Lung (tissue), 12 donors: ENCODE results near the gene ANKRD44. TPM values are rescaled to one million over a fixed set of nuclear protein-coding genes. Genes with fewer than 3 reads are reported as not detected.

ENCODE experiments used
- ATAC-seq: fragments of 200-7000 bp; cut with Tn5 transposase; one replicate; pipeline ENCODE4 v1.9.1; 2020; ENCODE audit warnings: moderate number of reproducible peaks; ENCODE audit not compliant: insufficient read depth, low FRiP score
- DNase-seq, 3 donors: peaks; one replicate each; pipeline ENCODE4 v3.0.0-alpha.2; 2013 to 2017
- H3K27ac ChIP-seq, 2 donors: one replicate each; pipeline ENCODE4 v1.5.1; 2013; ENCODE audit warnings: mild to moderate bottlenecking in 2 of 2, moderate library complexity in 2 of 2, control low read depth in 1 of 2, inconsistent platforms in 1 of 2, low read depth in 1 of 2, low read length in 1 of 2
- H3K27me3 ChIP-seq, 3 donors: one replicate each; pipeline ENCODE4 v1.5.1; 2013; ENCODE audit warnings: low read length in 2 of 3; ENCODE audit not compliant: control insufficient read depth in 3 of 3, insufficient read depth in 3 of 3
- H3K36me3 ChIP-seq, 4 donors: one replicate each; pipeline ENCODE4 v1.5.1; 2013; ENCODE audit warnings: low read length in 4 of 4, mild to moderate bottlenecking in 1 of 4, moderate library complexity in 1 of 4; ENCODE audit not compliant: control insufficient read depth in 4 of 4, insufficient read depth in 4 of 4
- H3K4me1 ChIP-seq, 5 donors: one replicate each; pipeline ENCODE4 v1.5.1; 2013; ENCODE audit warnings: low read length in 5 of 5, mild to moderate bottlenecking in 2 of 5, moderate library complexity in 1 of 5; ENCODE audit not compliant: control insufficient read depth in 5 of 5, insufficient read depth in 5 of 5
- H3K4me3 ChIP-seq: one replicate; pipeline ENCODE4 v1.5.1; 2013; ENCODE audit warnings: mild to moderate bottlenecking, control low read depth, moderate library complexity
- H3K9ac ChIP-seq, 2 donors: one replicate each; pipeline ENCODE4 v1.5.1; 2013; ENCODE audit warnings: low read length in 2 of 2, control low read depth in 1 of 2; ENCODE audit not compliant: insufficient read depth in 1 of 2
- H3K9me3 ChIP-seq, 4 donors: one replicate each; pipeline ENCODE4 v1.5.1; 2013; ENCODE audit warnings: low read length in 3 of 4, mild to moderate bottlenecking in 1 of 4, moderate library complexity in 1 of 4; ENCODE audit not compliant: control insufficient read depth in 4 of 4, insufficient read depth in 3 of 4
- CTCF ChIP-seq: IDR thresholded peaks from 2 replicates; pipeline ENCODE4 v1.5.1; 2012; ENCODE audit warnings: mild to moderate bottlenecking; ENCODE audit errors: control extremely low read depth, extremely low read depth
- WGBS, 2 donors: extraction: QIAGEN DNeasy Blood & Tissue Kit; methylation state at CpG; one replicate each; pipeline ENCODE4 v1.1.7; 2013; 5-methylcytosine and 5-hydroxymethylcytosine counted together
- polyA plus RNA-seq, 2 donors: library from polyadenylated mRNA; stranded (reverse); fragments of 200-250 nt; gene quantifications; one replicate each; pipeline ENCODE4 v1.2.1, GENCODE V29; 2013
- total RNA-seq, 2 donors: library from RNA; depleted of rRNA in 1 of 2; stranded (reverse); fragments of >200 nt in 1 of 2; gene quantifications; one replicate each; pipeline ENCODE4 v1.2.1, GENCODE V29; 2014 to 2021
- donor health status: control.
- donor health status: control.
- donor health status: Bipolar disorder and iron deficiency.
- donor health status: healthy.
- donor health status: DM: yes; HTN: yes; CAD: no.

Gene ANKRD44
- total and polyA plus RNA-seq, 4 donors = 7.1 to 73.8 (median 20.3) TPM

DNA sequence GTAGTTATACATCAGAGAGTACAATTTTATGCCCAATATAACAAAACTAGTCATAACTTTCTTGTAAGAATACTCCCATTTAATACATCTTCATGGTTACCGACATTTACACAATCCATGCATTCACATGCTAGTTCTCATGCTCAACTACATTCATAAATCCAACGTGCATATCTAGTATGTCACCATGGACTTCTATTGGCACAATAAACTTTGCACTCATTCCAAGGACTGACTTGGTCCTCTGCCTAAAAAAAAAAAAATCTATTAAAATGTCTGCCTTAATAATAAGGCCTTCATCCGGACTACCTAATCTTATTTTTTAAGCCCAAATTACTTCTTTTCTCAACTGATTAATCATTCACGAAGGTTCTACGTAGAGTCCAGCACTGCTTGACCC, 276.3 kb downstream of the ANKRD44 start:
- no peak overlapping the region for H3K27ac ChIP-seq
- H3K4me3 ChIP-seq = no peak overlapping the region
- H3K9me3 ChIP-seq = no peaks in the 10 kb centered on the region
- 85 to 91% methylated on average over 5 of the region's 5 CpGs for WGBS, 2 donors
- no peaks in the 10 kb centered on the region for H3K27me3 ChIP-seq
- no peak overlapping the region for H3K9ac ChIP-seq
- peaks cover 0 to 7% (median 2%) of the 10 kb centered on the region in 4 donors for H3K36me3 ChIP-seq
- peaks cover 0 to 11% (median 4%) of the 10 kb centered on the region in 5 donors for H3K4me1 ChIP-seq
- no peak for TF ChIP-seq CTCF
- DNase-seq = peak in 2 of 3 donors; percentile 5 to 22
- no peak for ATAC-seq

DNA sequence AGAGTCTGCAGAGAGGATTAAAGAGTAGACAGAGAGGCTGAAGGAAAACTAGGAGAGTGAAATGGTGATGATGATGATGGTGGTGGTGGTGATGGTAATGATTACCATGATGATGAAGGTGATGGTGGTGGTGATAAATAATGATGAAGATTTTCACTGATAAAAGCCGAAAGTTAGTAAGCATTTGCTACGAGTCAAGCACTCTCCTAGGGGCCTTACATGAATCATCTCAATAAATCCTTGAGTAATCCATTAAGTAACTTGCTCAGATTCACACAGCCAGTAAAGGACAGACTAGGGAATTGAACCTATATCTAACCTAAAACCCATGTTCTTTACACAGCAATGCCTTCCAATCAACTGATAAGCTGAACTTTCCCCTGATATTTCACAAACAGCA, 277.4 kb downstream of the ANKRD44 start:
- DNase-seq = no peak
- Histone ChIP-seq H3K4me3 (no peak overlapping the region), H3K27ac (no peak overlapping the region), H3K36me3 (peaks cover 0 to 10% (median 2%) of the 10 kb centered on the region in 4 donors), H3K9me3 (no peaks in the 10 kb centered on the region), H3K4me1 (peaks cover 0 to 6% (median 4%) of the 10 kb centered on the region in 5 donors), H3K9ac (no peak overlapping the region), H3K27me3 (no peaks in the 10 kb centered on the region)
- 94% methylated on average over 2 of the region's 2 CpGs for WGBS, 2 donors
- no peak for ATAC-seq
- no peak for TF ChIP-seq CTCF

DNA sequence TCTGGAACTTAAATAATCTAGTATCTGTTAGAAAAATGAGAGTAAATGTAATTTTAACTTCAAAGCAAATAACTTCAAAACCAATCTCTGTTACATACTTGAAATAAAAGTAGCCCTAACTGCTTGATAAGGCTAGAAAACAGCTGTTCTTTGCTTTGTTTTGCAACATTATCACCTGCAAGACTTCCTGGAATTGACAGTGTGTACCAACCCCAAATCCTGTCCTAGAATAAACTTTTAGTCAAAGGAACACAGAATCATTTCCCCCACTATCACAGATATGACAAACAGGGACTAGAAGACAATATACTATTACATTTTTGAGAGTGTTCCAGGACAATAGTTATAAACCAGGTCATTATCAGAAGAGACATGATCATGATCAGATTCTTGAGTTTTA, 278.8 kb downstream of the ANKRD44 start:
- no peak for TF ChIP-seq CTCF
- no peaks in the 10 kb centered on the region for H3K9me3 ChIP-seq
- no peak overlapping the region for H3K9ac ChIP-seq
- no peaks in the 10 kb centered on the region for H3K27me3 ChIP-seq
- H3K36me3 ChIP-seq = peaks cover 0 to 10% (median 2%) of the 10 kb centered on the region in 4 donors
- H3K4me1 ChIP-seq = peaks cover 0 to 6% (median 5%) of the 10 kb centered on the region in 5 donors
- DNase-seq (peak in 2 of 3 donors; percentile 57 to 68), ATAC-seq (no peak)
- no peak overlapping the region for H3K4me3 ChIP-seq
- H3K27ac ChIP-seq = peak overlapping the region in 1 of 2 donors; percentile 37

DNA sequence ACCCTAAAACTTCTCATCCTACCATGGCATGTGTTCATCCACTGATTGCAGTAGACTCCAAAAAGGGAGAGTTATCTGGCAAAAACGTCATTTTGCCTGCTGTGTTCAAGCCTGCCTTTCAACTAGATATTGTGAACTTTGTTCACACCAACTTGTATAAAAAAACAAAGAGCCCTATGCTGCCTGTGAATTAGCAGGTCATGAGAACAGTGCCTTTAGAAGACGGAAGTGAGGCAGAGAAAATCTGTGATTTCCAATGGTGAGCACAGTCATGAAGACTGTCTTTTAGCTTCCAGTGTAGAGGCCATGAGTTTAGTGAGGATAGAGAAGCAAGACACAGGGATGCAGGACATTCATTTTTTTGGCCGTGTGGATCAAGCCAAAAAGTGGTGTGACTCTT, 280.5 kb downstream of the ANKRD44 start:
- no peaks in the 10 kb centered on the region for H3K9me3 ChIP-seq
- H3K4me1 ChIP-seq = peaks cover 0 to 7% (median 5%) of the 10 kb centered on the region in 5 donors
- H3K27ac ChIP-seq = no peak overlapping the region
- H3K4me3 ChIP-seq = no peak overlapping the region
- peaks cover 0 to 10% (median 2%) of the 10 kb centered on the region in 4 donors for H3K36me3 ChIP-seq
- no peak for TF ChIP-seq CTCF
- no peak overlapping the region for H3K9ac ChIP-seq
- DNase-seq (no peak), ATAC-seq (no peak)
- 95 to 97% methylated on average over 3 of the region's 3 CpGs for WGBS, 2 donors
- no peaks in the 10 kb centered on the region for H3K27me3 ChIP-seq
